DOHH2 (cell line): ENCODE results near the gene RHBG.

Experiments used
- H3F3A ChIP-seq: fragments of 200-600 bp; sonication (generic), shearing (Covaris generic); 2 replicates; pipeline ENCODE4 v1.6.0; 2016; ENCODE audit warnings: antibody characterized with exemption, mild to moderate bottlenecking; ENCODE audit not compliant: control insufficient read depth, insufficient read depth
- H3K27ac ChIP-seq: fragments of 200-600 bp; sonication (generic); 2 replicates; pipeline ENCODE4 v1.5.1; 2014; ENCODE audit warnings: low read depth, mild to moderate bottlenecking, low read length, moderate library complexity
- H3K27me3 ChIP-seq: fragments of 200-600 bp; sonication (generic); 2 replicates; pipeline ENCODE4 v1.6.1; 2014; ENCODE audit warnings: mild to moderate bottlenecking, low read length, mixed read lengths; ENCODE audit not compliant: control insufficient read depth
- H3K36me3 ChIP-seq: fragments of 200-600 bp; sonication (generic); 2 replicates; pipeline ENCODE4 v1.6.1; 2014; ENCODE audit warnings: mild to moderate bottlenecking, low read length, moderate library complexity, mixed read lengths; ENCODE audit not compliant: control insufficient read depth
- H3K4me1 ChIP-seq: fragments of 200-600 bp; sonication (generic); 2 replicates; pipeline ENCODE4 v1.6.1; 2014; ENCODE audit warnings: mild to moderate bottlenecking, low read length, mixed read lengths; ENCODE audit not compliant: control insufficient read depth
- H3K4me2 ChIP-seq: fragments of 200-600 bp; sonication (generic); 2 replicates; pipeline ENCODE4 v1.6.0; 2014; ENCODE audit warnings: mild to moderate bottlenecking, low read length, moderate library complexity
- H3K4me3 ChIP-seq: fragments of 200-600 bp; sonication (generic); 2 replicates; pipeline ENCODE4 v1.5.1; 2014; ENCODE audit warnings: mild to moderate bottlenecking, low read length, mixed read lengths
- H3K79me2 ChIP-seq: fragments of 200-600 bp; sonication (generic); 2 replicates; pipeline ENCODE4 v1.6.1; 2014; ENCODE audit warnings: mild to moderate bottlenecking, low read length, mixed read lengths; ENCODE audit not compliant: control insufficient read depth
- H3K9me2 ChIP-seq: fragments of 200-600 bp; sonication (generic); replicated peaks from 2 replicates; pipeline ENCODE4 v1.6.1; 2014; ENCODE audit warnings: mild to moderate bottlenecking, low read length, mixed read lengths; ENCODE audit not compliant: control insufficient read depth
- H3K9me3 ChIP-seq: fragments of 200-600 bp; sonication (generic); 2 replicates; pipeline ENCODE4 v1.6.1; 2014; ENCODE audit warnings: antibody characterized with exemption, low read length, mixed read lengths; ENCODE audit not compliant: control insufficient read depth, insufficient read depth
- H4K20me1 ChIP-seq: fragments of 200-600 bp; sonication (generic); 2 replicates; pipeline ENCODE4 v1.6.0; 2014; ENCODE audit warnings: low read depth, mild to moderate bottlenecking, antibody characterized with exemption, low read length, moderate library complexity; ENCODE audit not compliant: control insufficient read depth, insufficient read depth
- CTCF ChIP-seq: fragments of 200-600 bp; sonication (generic); IDR thresholded peaks from one replicate; pipeline ENCODE4 v1.5.1; 2014; ENCODE audit warnings: antibody characterized with exemption, mild to moderate bottlenecking, low read depth, low read length; ENCODE audit not compliant: poor library complexity, severe bottlenecking
- EZH2phosphoT487 ChIP-seq: fragments of 200-600 bp; sonication (generic); IDR thresholded peaks from 2 replicates; pipeline ENCODE4 v1.6.1; 2017; ENCODE audit warnings: borderline replicate concordance, mild to moderate bottlenecking, antibody characterized with exemption, low read length, moderate library complexity, mixed read lengths

Gene RHBG

GRCh38 chr1:156427957-156428356 is 58.9 kb downstream of the RHBG start:
- Histone ChIP-seq H3K4me2 (no peak overlapping the region), H3K36me3 (no peaks in the 10 kb centered on the region), H3K4me1 (peaks cover 23% of the 10 kb centered on the region), H3F3A (no peaks in the 10 kb centered on the region), H3K79me2 (no peaks in the 10 kb centered on the region), H3K27ac (no peak overlapping the region), H3K27me3 (peaks cover 96% of the 10 kb centered on the region), H3K9me3 (no peaks in the 10 kb centered on the region), H4K20me1 (no peaks in the 10 kb centered on the region), H3K4me3 (no peak overlapping the region), H3K9me2 (no peaks in the 10 kb centered on the region)
- TF ChIP-seq EZH2phosphoT487 (no peak), CTCF (no peak)

GRCh38 chr1:156428746-156429288 is 59.8 kb downstream of the RHBG start:
- H3K4me1 ChIP-seq, result peaks cover 23% of the 10 kb centered on the region
- H3K79me2 ChIP-seq, result no peaks in the 10 kb centered on the region
- no peaks in the 10 kb centered on the region for H3F3A ChIP-seq
- no peak overlapping the region for H3K4me3 ChIP-seq
- peaks cover 96% of the 10 kb centered on the region for H3K27me3 ChIP-seq
- H3K27ac ChIP-seq, result no peak overlapping the region
- H3K4me2 ChIP-seq, result no peak overlapping the region
- H3K9me3 ChIP-seq, result no peaks in the 10 kb centered on the region
- no peaks in the 10 kb centered on the region for H3K9me2 ChIP-seq
- no peaks in the 10 kb centered on the region for H4K20me1 ChIP-seq
- TF ChIP-seq CTCF (no peak), EZH2phosphoT487 (no peak)
- H3K36me3 ChIP-seq, result no peaks in the 10 kb centered on the region

- no peak overlapping the region for H3K27ac ChIP-seq
- no peaks in the 10 kb centered on the region for H3K9me2 ChIP-seq
- H3K36me3 ChIP-seq, result no peaks in the 10 kb centered on the region
- peak; percentile 57; the same call in 1 of the 2 replicates for TF ChIP-seq EZH2phosphoT487
- no peak for TF ChIP-seq CTCF
- no peaks in the 10 kb centered on the region for H3K9me3 ChIP-seq
- peaks cover 23% of the 10 kb centered on the region for H3K4me1 ChIP-seq
- H3K4me3 ChIP-seq, result no peak overlapping the region
- H3K4me2 ChIP-seq, result no peak overlapping the region
- no peaks in the 10 kb centered on the region for H3F3A ChIP-seq
- H4K20me1 ChIP-seq, result no peaks in the 10 kb centered on the region
- peaks cover 96% of the 10 kb centered on the region for H3K27me3 ChIP-seq
- H3K79me2 ChIP-seq, result no peaks in the 10 kb centered on the region
Observed at GRCh38 chr1:156429313-156430060, 60.5 kb downstream of the RHBG start.
